ENCODE results near the gene TWIST1.

The TWIST1 gene

DNA sequence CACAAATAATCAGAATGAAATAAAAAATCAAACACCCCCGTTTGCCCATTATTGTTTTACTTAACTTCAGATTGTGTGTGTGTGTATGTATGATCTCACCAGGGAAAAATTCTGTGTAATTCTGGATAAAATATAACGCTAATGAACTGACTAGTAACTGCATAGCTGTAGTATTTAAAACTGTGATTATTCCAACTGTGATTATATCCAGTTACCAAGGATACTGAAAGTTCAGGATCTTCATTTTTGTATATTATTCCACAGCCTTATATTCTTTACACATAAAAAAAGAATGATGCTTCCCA, 2.9 kb downstream of the TWIST1 start:
- no peaks in the 10 kb centered on the region for H3K4me1 ChIP-seq (ENCODE audit: insufficient read depth, low read length)
- DNase-seq (no peak), ATAC-seq (ENCODE audit: insufficient read depth, low read depth) (no peak)
- H3K36me3 ChIP-seq (ENCODE audit: insufficient read depth, low read length): no peaks in the 10 kb centered on the region
- peaks cover 6% of the 10 kb centered on the region for H3K9me3 ChIP-seq (ENCODE audit: insufficient read depth, low read length, severe bottlenecking)
- TF ChIP-seq EZH2 (IDR thresholded peaks at IDR 0.05; ENCODE audit: borderline replicate concordance, low read depth, low read length, severe bottlenecking): no peak
- TF ChIP-seq, protein P1, sequence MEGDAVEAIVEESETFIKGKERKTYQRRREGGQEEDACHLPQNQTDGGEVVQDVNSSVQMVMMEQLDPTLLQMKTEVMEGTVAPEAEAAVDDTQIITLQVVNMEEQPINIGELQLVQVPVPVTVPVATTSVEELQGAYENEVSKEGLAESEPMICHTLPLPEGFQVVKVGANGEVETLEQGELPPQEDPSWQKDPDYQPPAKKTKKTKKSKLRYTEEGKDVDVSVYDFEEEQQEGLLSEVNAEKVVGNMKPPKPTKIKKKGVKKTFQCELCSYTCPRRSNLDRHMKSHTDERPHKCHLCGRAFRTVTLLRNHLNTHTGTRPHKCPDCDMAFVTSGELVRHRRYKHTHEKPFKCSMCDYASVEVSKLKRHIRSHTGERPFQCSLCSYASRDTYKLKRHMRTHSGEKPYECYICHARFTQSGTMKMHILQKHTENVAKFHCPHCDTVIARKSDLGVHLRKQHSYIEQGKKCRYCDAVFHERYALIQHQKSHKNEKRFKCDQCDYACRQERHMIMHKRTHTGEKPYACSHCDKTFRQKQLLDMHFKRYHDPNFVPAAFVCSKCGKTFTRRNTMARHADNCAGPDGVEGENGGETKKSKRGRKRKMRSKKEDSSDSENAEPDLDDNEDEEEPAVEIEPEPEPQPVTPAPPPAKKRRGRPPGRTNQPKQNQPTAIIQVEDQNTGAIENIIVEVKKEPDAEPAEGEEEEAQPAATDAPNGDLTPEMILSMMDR (IDR thresholded peaks at IDR 0.05; ENCODE audit: borderline replicate concordance, extremely low read depth, low read length, poor library complexity, severe bottlenecking): no peak
- H2AFZ ChIP-seq (ENCODE audit: low read depth, low read length): no peak overlapping the region
- H3K79me2 ChIP-seq (ENCODE audit: insufficient read depth, low read length): no peaks in the 10 kb centered on the region
- no peak overlapping the region for H3K27ac ChIP-seq (ENCODE audit: low read length)
- H3K9ac ChIP-seq (ENCODE audit: low read depth, low read length): no peak overlapping the region
- no peak overlapping the region for H3K4me3 ChIP-seq (ENCODE audit: low read depth in 1 of 2, low read length in 2 of 2)
- no peak overlapping the region for H3K4me2 ChIP-seq (ENCODE audit: insufficient read depth, low read length)
- H4K20me1 ChIP-seq (ENCODE audit: insufficient read depth, low read length): no peaks in the 10 kb centered on the region
- H3K27me3 ChIP-seq (ENCODE audit: insufficient read depth, low read length, poor library complexity): no peaks in the 10 kb centered on the region

DNA sequence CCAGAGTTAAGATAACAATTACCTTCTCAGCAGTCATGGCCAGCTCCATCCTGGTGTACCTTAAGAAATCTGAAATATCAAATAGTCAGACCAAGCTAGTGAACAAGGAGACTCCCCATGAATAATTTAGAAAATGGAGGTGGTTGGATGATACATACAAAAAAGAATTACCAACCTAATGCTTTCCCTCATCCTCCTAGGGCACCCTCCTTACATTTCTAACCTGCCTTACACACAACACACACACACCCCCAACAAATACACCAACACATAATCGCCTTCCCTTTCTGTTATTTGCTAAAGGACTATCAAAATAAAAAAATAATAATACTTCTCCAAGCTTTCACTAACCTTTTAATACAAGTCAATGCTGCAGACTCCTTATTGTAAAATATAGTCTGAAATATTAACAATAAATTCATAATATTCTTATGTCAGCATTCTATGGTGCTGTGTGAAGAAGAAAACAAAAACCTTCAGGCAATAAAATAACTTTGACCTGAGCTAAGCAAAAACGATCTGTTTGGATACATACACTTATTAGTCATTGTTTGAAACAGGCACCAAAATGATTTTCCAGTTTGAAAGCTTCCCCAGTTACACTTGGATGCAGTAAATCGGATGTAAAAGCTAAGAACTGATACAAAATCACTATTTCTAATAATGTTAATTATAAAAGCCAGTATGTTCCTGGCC, 3.4 kb downstream of the TWIST1 start:
- ATAC-seq (ENCODE audit: insufficient read depth, low read depth) (no peak), DNase-seq (no peak)
- Histone ChIP-seq H3K4me1 (ENCODE audit: insufficient read depth, low read length) (no peaks in the 10 kb centered on the region), H3K9ac (ENCODE audit: low read depth, low read length) (no peak overlapping the region), H4K20me1 (ENCODE audit: insufficient read depth, low read length) (no peaks in the 10 kb centered on the region), H2AFZ (ENCODE audit: low read depth, low read length) (no peak overlapping the region), H3K9me3 (ENCODE audit: insufficient read depth, low read length, severe bottlenecking) (peaks cover 6% of the 10 kb centered on the region), H3K36me3 (ENCODE audit: insufficient read depth, low read length) (no peaks in the 10 kb centered on the region), H3K79me2 (ENCODE audit: insufficient read depth, low read length) (no peaks in the 10 kb centered on the region), H3K27me3 (ENCODE audit: insufficient read depth, low read length, poor library complexity) (no peaks in the 10 kb centered on the region), H3K4me3 (ENCODE audit: low read depth in 1 of 2, low read length in 2 of 2) (no peak overlapping the region), H3K27ac (ENCODE audit: low read length) (no peak overlapping the region), H3K4me2 (ENCODE audit: insufficient read depth, low read length) (no peak overlapping the region)
- TF ChIP-seq, protein P1 (IDR thresholded peaks at IDR 0.05; ENCODE audit: borderline replicate concordance, extremely low read depth, low read length, poor library complexity, severe bottlenecking): no peak
- TF ChIP-seq EZH2 (IDR thresholded peaks at IDR 0.05; ENCODE audit: borderline replicate concordance, low read depth, low read length, severe bottlenecking): no peak

DNA sequence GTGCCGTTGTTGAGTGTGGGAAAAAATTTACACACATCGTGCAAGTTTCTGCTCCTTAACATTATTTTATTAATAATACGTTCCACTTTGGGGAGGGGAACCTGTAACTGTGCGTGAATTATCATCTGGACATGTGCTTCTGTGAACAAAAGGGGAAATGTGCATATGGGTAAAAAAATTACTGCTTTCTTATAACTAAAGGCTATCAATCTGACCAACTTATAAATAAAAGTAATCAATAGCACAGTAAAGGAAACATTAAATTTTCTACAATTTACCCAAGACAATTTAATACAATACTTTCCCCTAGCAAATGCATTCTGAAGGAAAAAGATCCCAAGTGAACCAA, 4.5 kb downstream of the TWIST1 start:
- Histone ChIP-seq H4K20me1 (ENCODE audit: insufficient read depth, low read length) (no peaks in the 10 kb centered on the region), H2AFZ (ENCODE audit: low read depth, low read length) (no peak overlapping the region), H3K27ac (ENCODE audit: low read length) (no peak overlapping the region), H3K9ac (ENCODE audit: low read depth, low read length) (no peak overlapping the region), H3K4me2 (ENCODE audit: insufficient read depth, low read length) (no peak overlapping the region), H3K27me3 (ENCODE audit: insufficient read depth, low read length, poor library complexity) (no peaks in the 10 kb centered on the region), H3K4me3 (ENCODE audit: low read depth in 1 of 2, low read length in 2 of 2) (no peak overlapping the region), H3K4me1 (ENCODE audit: insufficient read depth, low read length) (no peaks in the 10 kb centered on the region), H3K9me3 (ENCODE audit: insufficient read depth, low read length, severe bottlenecking) (peaks cover 6% of the 10 kb centered on the region), H3K79me2 (ENCODE audit: insufficient read depth, low read length) (no peaks in the 10 kb centered on the region), H3K36me3 (ENCODE audit: insufficient read depth, low read length) (no peaks in the 10 kb centered on the region)
- DNase-seq (no peak), ATAC-seq (ENCODE audit: insufficient read depth, low read depth) (no peak)
- TF ChIP-seq, protein P1 (IDR thresholded peaks at IDR 0.05; ENCODE audit: borderline replicate concordance, extremely low read depth, low read length, poor library complexity, severe bottlenecking): no peak
- no peak for TF ChIP-seq EZH2 (IDR thresholded peaks at IDR 0.05; ENCODE audit: borderline replicate concordance, low read depth, low read length, severe bottlenecking)
